Astrocyte (in vitro differentiated cells and primary cell): Measurements from ENCODE around the gene RPS23. TPM values are rescaled to one million over a fixed set of nuclear protein-coding genes. Genes with fewer than 3 reads are reported as not detected.

Experiments used
- DNase-seq: peaks from one replicate; pipeline ENCODE4 v3.0.0-alpha.2; 2010; ENCODE audit warnings: low read depth
- FAIRE-seq: peaks from 2 replicates; lab custom pipeline; 2011; peaks lifted over from hg19 to GRCh38; lab: Jason Lieb, UNC
- H2AFZ ChIP-seq: 2 replicates; pipeline ENCODE4 v1.6.0; 2012; ENCODE audit warnings: low read depth, low read length, inconsistent platforms
- H3K27ac ChIP-seq: 2 replicates; pipeline ENCODE4 v1.5.1; 2011; ENCODE audit warnings: low read depth, low read length, inconsistent platforms
- H3K27me3 ChIP-seq: 2 replicates; pipeline ENCODE4 v1.6.0; 2011; ENCODE audit warnings: low read length, inconsistent platforms; ENCODE audit not compliant: insufficient read depth
- H3K36me3 ChIP-seq: 2 replicates; pipeline ENCODE4 v1.5.1; 2011; ENCODE audit warnings: low read length, inconsistent platforms; ENCODE audit not compliant: insufficient read depth
- H3K4me1 ChIP-seq: 2 replicates; pipeline ENCODE4 v1.5.1; 2011; ENCODE audit warnings: low read length, inconsistent platforms; ENCODE audit not compliant: insufficient read depth
- H3K4me2 ChIP-seq: 2 replicates; pipeline ENCODE4 v1.6.0; 2012; ENCODE audit warnings: low read length, inconsistent platforms
- H3K4me3 ChIP-seq: 2 replicates; pipeline ENCODE4 v1.5.1; 2011; ENCODE audit warnings: low read depth, mild to moderate bottlenecking, low read length, inconsistent platforms; ENCODE audit not compliant: insufficient read depth
- H3K79me2 ChIP-seq: 2 replicates; pipeline ENCODE4 v1.6.0; 2012; ENCODE audit warnings: mild to moderate bottlenecking, low read length, inconsistent platforms; ENCODE audit not compliant: insufficient read depth
- H3K9ac ChIP-seq: 2 replicates; pipeline ENCODE4 v1.6.0; 2012; ENCODE audit warnings: mild to moderate bottlenecking, low read length, inconsistent platforms
- H3K9me3 ChIP-seq: 2 replicates; pipeline ENCODE4 v1.5.1; 2012; ENCODE audit warnings: low read depth, mild to moderate bottlenecking, low read length, inconsistent platforms; ENCODE audit not compliant: insufficient read depth
- H4K20me1 ChIP-seq: 2 replicates; pipeline ENCODE4 v1.6.0; 2012; ENCODE audit warnings: low read length, inconsistent platforms; ENCODE audit not compliant: insufficient read depth
- H3K27ac Mint-ChIP-seq: one replicate; pipeline ENCODE4 v1.8.0; 2021; ENCODE audit warnings: mild to moderate bottlenecking, mixed read lengths; ENCODE audit not compliant: unreplicated experiment
- H3K27me3 Mint-ChIP-seq: one replicate; pipeline ENCODE4 v1.8.0; 2021; ENCODE audit warnings: low read depth, mixed read lengths; ENCODE audit not compliant: unreplicated experiment
- H3K36me3 Mint-ChIP-seq: one replicate; pipeline ENCODE4 v1.8.0; 2021; ENCODE audit warnings: low read depth, mixed read lengths; ENCODE audit not compliant: unreplicated experiment
- H3K4me1 Mint-ChIP-seq: one replicate; pipeline ENCODE4 v1.8.0; 2021; ENCODE audit warnings: low read depth, mixed read lengths; ENCODE audit not compliant: unreplicated experiment
- H3K4me3 Mint-ChIP-seq: one replicate; pipeline ENCODE4 v1.8.0; 2021; ENCODE audit warnings: mild to moderate bottlenecking, moderate library complexity, mixed read lengths; ENCODE audit not compliant: unreplicated experiment
- H3K9me3 Mint-ChIP-seq: one replicate; pipeline ENCODE4 v1.8.0; 2021; ENCODE audit warnings: mild to moderate bottlenecking, mixed read lengths; ENCODE audit not compliant: unreplicated experiment
- CTCF ChIP-seq: IDR thresholded peaks from 2 replicates; pipeline ENCODE4 v1.5.1; 2011; ENCODE audit warnings: low read depth, mild to moderate bottlenecking, inconsistent platforms, low read length, moderate library complexity; ENCODE audit not compliant: insufficient read depth
- EZH2 ChIP-seq: IDR thresholded peaks from 2 replicates; pipeline ENCODE4 v1.6.1; 2012; ENCODE audit warnings: mild to moderate bottlenecking, low read length, inconsistent platforms; ENCODE audit not compliant: insufficient read depth
- total RNA-seq: library from RNA; stranded (reverse); gene quantifications from 2 replicates; pipeline ENCODE4 v1.2.1, GENCODE V29; 2021

RPS23 gene
- total RNA-seq, 1 donor from 2014 or later = 1,683 TPM

GRCh38 chr5:82306151-82306550 is 28.0 kb upstream of the RPS23 start:
- peaks cover 3% of the 10 kb centered on the region for H3K36me3 Mint-ChIP-seq
- no peak overlapping the region for H3K4me3 Mint-ChIP-seq
- Histone ChIP-seq H3K4me2 (no peak overlapping the region), H3K4me1 (no peaks in the 10 kb centered on the region), H3K79me2 (no peaks in the 10 kb centered on the region), H3K27ac (no peak overlapping the region), H3K9ac (no peak overlapping the region), H3K9me3 (no peaks in the 10 kb centered on the region), H3K4me3 (no peak overlapping the region), H3K27me3 (no peaks in the 10 kb centered on the region), H4K20me1 (no peaks in the 10 kb centered on the region), H3K36me3 (no peaks in the 10 kb centered on the region), H2AFZ (no peak overlapping the region)
- no peak overlapping the region for H3K27ac Mint-ChIP-seq
- TF ChIP-seq EZH2 (no peak), CTCF (no peak)
- H3K4me1 Mint-ChIP-seq = no peaks in the 10 kb centered on the region
- no peaks in the 10 kb centered on the region for H3K27me3 Mint-ChIP-seq
- FAIRE-seq (no peak), DNase-seq (no peak)
- no peaks in the 10 kb centered on the region for H3K9me3 Mint-ChIP-seq

GRCh38 chr5:82301190-82301589 is 23.0 kb upstream of the RPS23 start:
- Histone ChIP-seq H4K20me1 (no peaks in the 10 kb centered on the region), H3K9ac (no peak overlapping the region), H3K4me2 (no peak overlapping the region), H3K4me1 (no peaks in the 10 kb centered on the region), H2AFZ (no peak overlapping the region), H3K9me3 (no peaks in the 10 kb centered on the region), H3K27me3 (no peaks in the 10 kb centered on the region), H3K4me3 (no peak overlapping the region), H3K27ac (no peak overlapping the region), H3K79me2 (no peaks in the 10 kb centered on the region), H3K36me3 (no peaks in the 10 kb centered on the region)
- H3K4me3 Mint-ChIP-seq = no peak overlapping the region
- no peaks in the 10 kb centered on the region for H3K27me3 Mint-ChIP-seq
- no peaks in the 10 kb centered on the region for H3K9me3 Mint-ChIP-seq
- H3K36me3 Mint-ChIP-seq = no peaks in the 10 kb centered on the region
- H3K27ac Mint-ChIP-seq = no peak overlapping the region
- DNase-seq = no peak
- peaks cover 4% of the 10 kb centered on the region for H3K4me1 Mint-ChIP-seq
- TF ChIP-seq EZH2 (no peak), CTCF (no peak)
- FAIRE-seq = no peak

- H4K20me1 ChIP-seq = no peaks in the 10 kb centered on the region
- Mint-ChIP-seq H3K27me3 (no peaks in the 10 kb centered on the region), H3K4me3 (no peak overlapping the region), H3K9me3 (no peaks in the 10 kb centered on the region), H3K36me3 (no peaks in the 10 kb centered on the region), H3K4me1 (peaks cover 10% of the 10 kb centered on the region), H3K27ac (no peak overlapping the region)
- H3K4me3 ChIP-seq = no peak overlapping the region
- DNase-seq (no peak), FAIRE-seq (no peak)
- TF ChIP-seq CTCF = no peak
- TF ChIP-seq EZH2 = no peak
- H3K79me2 ChIP-seq = no peaks in the 10 kb centered on the region
- H2AFZ ChIP-seq = no peak overlapping the region
- H3K9ac ChIP-seq = no peak overlapping the region
- H3K27me3 ChIP-seq = no peaks in the 10 kb centered on the region
- H3K4me1 ChIP-seq = no peaks in the 10 kb centered on the region
- H3K36me3 ChIP-seq = no peaks in the 10 kb centered on the region
- no peak overlapping the region for H3K4me2 ChIP-seq
- H3K27ac ChIP-seq = no peak overlapping the region
- no peaks in the 10 kb centered on the region for H3K9me3 ChIP-seq
Measured at GRCh38 chr5:82298668-82299067, 20.5 kb upstream of the RPS23 start.
